Epithelial cell of proximal tubule (primary cell): ENCODE results near the gene TYW1B. TPM values are rescaled to one million over a fixed set of nuclear protein-coding genes. Genes with fewer than 3 reads are reported as not detected.
"Not testable (repeated sequence)": the region's sequence is repeated elsewhere in the genome, so short reads cannot be mapped to it uniquely, and the experiment has no call there.

ENCODE experiments used
- DNase-seq: peaks from one replicate; pipeline ENCODE4 v3.0.0-alpha.2; 2011; ENCODE audit warnings: low read depth
- H3K4me3 ChIP-seq: 2 replicates; pipeline ENCODE4 v1.5.1; 2011; ENCODE audit warnings: low read depth, mild to moderate bottlenecking, low read length
- CTCF ChIP-seq: conservative IDR thresholded peaks from 2 replicates; pipeline ENCODE4 v1.5.1; 2012; ENCODE audit warnings: low read depth, mild to moderate bottlenecking, low read length
- total RNA-seq: library from RNA; depleted of rRNA; stranded (reverse); fragments of >200 nt; gene quantifications from 2 replicates; pipeline ENCODE4 v1.2.3, GENCODE V29; 2015

The TYW1B gene
- total RNA-seq, 1 donor from 2014 or later, result 1.3 TPM

DNA sequence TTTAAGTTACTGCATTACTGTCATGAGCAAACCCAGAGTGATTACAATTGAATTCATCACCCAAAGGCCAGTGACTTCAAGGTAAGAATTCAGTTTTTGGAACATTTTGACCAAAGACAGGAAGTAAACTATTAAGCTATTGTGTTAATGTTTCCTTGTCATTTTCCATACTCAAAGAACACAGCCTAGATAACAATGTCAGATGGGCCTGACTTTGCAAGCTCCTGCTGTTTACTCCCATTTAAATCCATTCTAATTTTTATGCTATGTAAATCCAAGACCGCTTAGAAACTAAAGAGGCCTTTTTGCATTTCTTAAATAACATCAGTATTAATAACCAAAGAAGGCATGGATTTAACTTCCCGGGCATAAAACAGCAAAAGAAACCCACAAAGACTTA lies 136.6 kb downstream of the TYW1B start:
- not testable (repeated sequence) for DNase-seq, H3K4me3 ChIP-seq

DNA sequence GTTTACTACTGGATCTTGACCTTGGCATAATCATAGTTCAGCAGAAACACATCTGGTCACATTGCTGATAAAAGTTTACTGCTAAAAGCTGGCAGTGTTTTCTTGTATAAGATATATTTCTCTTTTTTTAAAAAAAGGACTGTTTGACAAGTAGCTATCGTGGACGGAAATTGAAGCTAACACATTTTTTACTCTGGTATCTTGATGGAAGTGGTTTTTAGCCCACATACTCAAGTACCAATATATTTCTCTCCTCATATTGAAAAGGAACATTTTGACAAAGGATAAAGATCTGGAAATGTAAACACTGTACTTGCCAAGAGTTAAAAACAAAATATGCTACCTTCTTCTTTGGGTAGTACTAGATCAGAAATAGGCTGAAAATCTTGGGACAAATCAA lies 137.8 kb downstream of the TYW1B start:
- H3K4me3 ChIP-seq, DNase-seq: not testable (repeated sequence)

- not testable (repeated sequence) for DNase-seq, H3K4me3 ChIP-seq
Observed at GRCh38 chr7:72689344-72689743, 138.7 kb downstream of the TYW1B start.

- DNase-seq, result not testable (repeated sequence)
Observed at GRCh38 chr7:72681211-72681610, 146.8 kb downstream of the TYW1B start.

GRCh38 chr7:72676880-72677279 lies 151.1 kb downstream of the TYW1B start:
- not testable (repeated sequence) for DNase-seq, H3K4me3 ChIP-seq

More at GRCh38 chr7:72681211-72681610, 146.8 kb downstream of the TYW1B start:
- H3K4me3 ChIP-seq, result not testable (repeated sequence)

- H3K4me3 ChIP-seq, DNase-seq: not testable (repeated sequence)
Observed at GRCh38 chr7:72676086-72676690, 151.8 kb downstream of the TYW1B start.

GRCh38 chr7:72675686-72676085 lies 152.3 kb downstream of the TYW1B start:
- not testable (repeated sequence) for DNase-seq, H3K4me3 ChIP-seq

DNA sequence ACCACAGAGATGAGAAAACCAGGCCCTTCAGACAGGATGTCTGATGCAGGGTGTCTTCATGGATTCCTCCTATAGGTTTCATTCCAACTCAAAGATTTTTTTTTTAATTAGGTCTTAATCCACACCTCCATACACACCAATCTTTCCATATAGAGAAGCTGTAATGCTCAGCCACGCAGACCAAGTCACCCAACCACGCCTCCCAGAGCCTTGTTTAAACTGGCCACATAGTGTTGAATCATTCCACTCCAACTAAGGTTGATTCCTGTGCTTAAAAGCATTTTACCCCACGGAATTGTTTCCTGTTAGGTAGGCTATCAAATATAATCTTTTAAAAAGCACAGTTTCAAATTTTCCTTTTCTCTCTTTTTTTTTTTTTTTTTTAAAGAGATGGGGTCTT lies 153.6 kb downstream of the TYW1B start:
- no peak for TF ChIP-seq CTCF
- DNase-seq, result no peak
- no peak overlapping the region for H3K4me3 ChIP-seq

DNA sequence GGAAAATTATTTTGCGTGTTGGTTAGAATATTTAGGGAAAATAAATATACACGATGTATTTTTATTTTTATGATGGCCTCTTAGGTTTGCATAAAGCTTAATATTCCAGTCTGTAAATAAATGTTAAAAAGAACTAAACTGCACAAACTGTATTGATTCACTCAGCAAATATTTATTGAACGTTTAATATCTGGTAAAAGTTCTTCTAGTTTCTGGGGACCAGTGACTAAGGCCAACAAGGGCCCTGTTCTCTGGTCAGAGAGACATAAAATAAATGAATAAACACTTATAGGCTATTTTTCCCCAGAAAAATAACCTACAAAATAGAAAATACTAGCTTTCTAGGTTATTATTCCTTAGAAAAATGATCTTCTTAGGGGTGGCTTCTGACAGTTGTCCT lies 157.2 kb downstream of the TYW1B start:
- DNase-seq, H3K4me3 ChIP-seq: not testable (repeated sequence)

- not testable (repeated sequence) for H3K4me3 ChIP-seq, DNase-seq
Observed at GRCh38 chr7:72668435-72668834, 159.6 kb downstream of the TYW1B start.

DNA sequence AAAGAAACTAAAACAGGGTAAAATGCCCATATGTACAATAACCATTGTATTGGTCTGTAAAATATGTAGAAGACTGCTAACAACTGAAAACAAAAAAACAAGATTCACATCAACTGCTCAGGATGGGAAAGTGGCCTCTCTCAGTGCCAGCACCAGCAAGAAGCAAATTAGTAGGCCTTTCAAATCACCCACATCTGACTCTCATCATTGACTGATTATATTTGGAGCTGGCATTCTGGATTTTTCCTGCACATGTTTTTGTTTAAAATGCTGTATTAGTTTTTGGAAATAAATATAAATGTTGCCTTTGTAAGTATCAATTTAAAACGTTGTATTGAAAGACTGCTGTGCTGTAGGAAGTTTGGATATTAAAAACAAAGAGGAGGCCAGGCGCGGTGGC lies 161.0 kb downstream of the TYW1B start:
- not testable (repeated sequence) for H3K4me3 ChIP-seq, DNase-seq

DNA sequence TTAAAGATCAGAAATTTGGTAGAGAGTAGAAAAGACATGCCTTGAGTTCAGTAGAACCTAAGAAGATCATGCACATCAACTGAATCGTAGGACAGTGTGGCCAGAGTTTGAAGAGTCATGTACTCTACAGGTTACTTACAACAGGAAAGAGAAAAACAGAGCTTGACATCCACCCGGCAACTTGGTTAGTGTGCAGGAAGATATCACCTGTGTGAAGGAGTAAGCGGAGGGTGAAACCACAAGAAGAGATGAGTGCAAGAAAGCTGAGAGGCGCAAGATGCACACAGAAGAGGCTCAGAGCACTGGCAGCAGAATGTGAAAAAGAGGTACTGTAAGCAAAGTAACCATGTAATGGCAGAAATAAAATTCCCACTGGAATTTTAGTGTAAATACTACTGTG lies 179.4 kb downstream of the TYW1B start:
- not testable (repeated sequence) for H3K4me3 ChIP-seq, DNase-seq

GRCh38 chr7:72643708-72644107 lies 184.3 kb downstream of the TYW1B start:
- not testable (repeated sequence) for DNase-seq, H3K4me3 ChIP-seq

DNA sequence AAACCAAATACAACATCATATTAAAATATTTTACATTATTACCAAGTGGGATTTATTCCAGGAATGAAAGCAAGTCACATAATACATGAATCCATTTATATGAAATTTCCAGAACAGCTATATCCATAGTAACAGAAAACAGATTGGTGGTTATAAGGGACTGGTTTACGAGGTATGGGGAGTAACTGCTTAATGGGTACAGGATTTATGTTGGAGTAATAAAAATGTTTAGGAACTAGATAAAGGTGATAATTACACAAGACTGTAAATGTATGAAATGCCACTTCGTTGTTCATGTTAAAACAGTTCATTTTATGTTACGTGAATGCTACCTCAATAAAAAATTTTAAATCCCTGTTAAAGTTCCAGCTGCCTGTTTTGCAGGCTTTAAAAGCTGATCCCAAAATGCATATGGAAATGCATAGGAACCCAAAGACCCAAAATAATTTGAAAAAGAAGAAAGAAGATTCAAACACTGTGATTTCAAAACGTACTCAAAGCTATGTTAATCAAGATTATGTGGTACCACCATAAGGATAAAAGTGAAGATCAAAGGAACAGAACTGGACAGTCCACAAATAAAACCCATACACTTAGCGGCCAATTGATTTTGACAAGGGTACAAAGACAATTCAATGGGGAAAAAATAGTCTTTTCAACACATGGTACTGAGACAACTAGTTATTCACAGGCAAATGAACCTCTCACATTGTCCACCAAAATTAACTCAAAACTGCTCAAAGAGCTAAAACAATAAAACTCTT lies 186.3 kb downstream of the TYW1B start:
- DNase-seq, H3K4me3 ChIP-seq: not testable (repeated sequence)

GRCh38 chr7:72640740-72641139 lies 187.3 kb downstream of the TYW1B start:
- DNase-seq, H3K4me3 ChIP-seq: not testable (repeated sequence)
